Measurements from ENCODE around the gene SEMA5B.

- no peak for TF ChIP-seq CTCF (IDR thresholded peaks at IDR 0.05)
- TF ChIP-seq POLR2AphosphoS5 (IDR thresholded peaks at IDR 0.05): no peak
- no peak for TF ChIP-seq POLR2A (IDR thresholded peaks at IDR 0.05)
- no peak for TF ChIP-seq EP300 (IDR thresholded peaks at IDR 0.05)
These were observed 71.5 kb downstream of the SEMA5B start for GRCh38 chr3:122955916-122956692.
